Tibial artery (tissue), 4 donors: Measurements from ENCODE around the gene MYL3.
"Not testable (repeated sequence)": the region's sequence is repeated elsewhere in the genome, so short reads cannot be mapped to it uniquely, and the experiment has no call there.

Experiments used
- DNase-seq, 2 donors: peaks; one replicate each; pipeline ENCODE4 v3.0.0-alpha.2; 2019
- H3K27ac ChIP-seq, 2 donors: fragments of 200-600 bp; sonication (generic) in 1 of 2; 1 replicate in 1 of 2; 2 replicates in 1 of 2; pipeline ENCODE4 v1.5.1; 2018 to 2019; ENCODE audit warnings: mild to moderate bottlenecking in 1 of 2
- H3K27me3 ChIP-seq, 2 donors: fragments of 200-600 bp; sonication (generic) in 1 of 2; one replicate each; pipeline versions ENCODE4 v1.5.1 to v1.6.0; 2016 to 2019
- H3K36me3 ChIP-seq, 3 donors: fragments of 200-600 bp; sonication (generic) in 2 of 3; one replicate each; pipeline ENCODE4 v1.5.1; 2016 to 2019; ENCODE audit warnings: mild to moderate bottlenecking in 2 of 3
- H3K4me1 ChIP-seq, 4 donors: fragments of 200-600 bp; sonication (generic) in 2 of 4; 1 replicate in 3 of 4; 2 replicates in 1 of 4; pipeline ENCODE4 v1.5.1; 2016 to 2019
- H3K4me3 ChIP-seq, 2 donors: fragments of 200-600 bp; sonication (generic) in 1 of 2; 1 replicate in 1 of 2; 2 replicates in 1 of 2; pipeline ENCODE4 v1.5.1; 2018 to 2019; ENCODE audit warnings: mild to moderate bottlenecking in 2 of 2
- H3K9me3 ChIP-seq, 3 donors: fragments of 200-600 bp; sonication (generic) in 1 of 3; one replicate each; pipeline ENCODE4 v1.5.1; 2016 to 2019
- intact Hi-C: fragments of 100-400 bp; cut with DNase I; formaldehyde crosslinking; loops from one replicate; pipeline ENCODE4 v1.15.0; 2023; ENCODE audit warnings: low total_unique reads
- TF ChIP-seq, protein P1 (sequence below), 2 experiments: fragments of 200-600 bp in 1 of 2; fragments of 450-650 bp in 1 of 2; IDR thresholded peaks; one replicate each; pipeline ENCODE4 v1.5.1; 2017 to 2019; ENCODE audit warnings: antibody characterized with exemption in 2 of 2, mild to moderate bottlenecking in 1 of 2, moderate library complexity in 1 of 2

The MYL3 gene

DNA sequence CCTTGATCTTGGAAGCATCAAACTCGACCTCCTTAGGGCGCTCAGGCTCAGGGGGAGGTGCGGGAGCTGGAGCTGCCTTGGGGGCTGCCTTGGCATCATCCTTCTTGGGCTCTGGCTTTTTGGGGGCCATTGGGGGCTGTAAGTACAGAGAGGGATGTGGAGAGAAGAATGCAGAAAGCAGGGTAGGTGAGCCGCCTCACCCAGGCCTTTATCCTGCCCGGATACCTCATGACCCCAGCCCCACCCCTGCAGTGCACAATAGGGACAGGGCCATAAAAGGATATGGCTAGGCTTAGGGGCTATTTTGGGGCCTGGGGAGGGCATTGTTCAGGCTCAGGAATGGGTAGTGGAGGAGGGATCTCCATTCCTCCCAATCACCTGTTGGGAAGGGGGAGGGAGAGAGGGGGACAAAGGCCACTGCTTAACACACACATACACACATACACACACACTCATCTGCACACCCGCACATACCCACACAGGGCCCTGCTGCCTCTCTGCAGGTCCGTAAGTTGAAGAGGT, at the start of gene MYL3:
Gene MYL3, minus strand, starts transcription at position 184 of the 522 bp plus-strand sequence. Its CDS starts 54 bp downstream, at position 130.
- Histone ChIP-seq H3K4me1 (peaks cover 4 to 32% (median 30%) of the 10 kb centered on the region in 4 donors), H3K36me3 (no peaks in the 10 kb centered on the region), H3K4me3 (no peak within 1 kb of the TSS), H3K27ac (no peak within 1 kb of the TSS), H3K27me3 (no peaks in the 10 kb centered on the region), H3K9me3 (no peaks in the 10 kb centered on the region)
- TF ChIP-seq, protein P1, sequence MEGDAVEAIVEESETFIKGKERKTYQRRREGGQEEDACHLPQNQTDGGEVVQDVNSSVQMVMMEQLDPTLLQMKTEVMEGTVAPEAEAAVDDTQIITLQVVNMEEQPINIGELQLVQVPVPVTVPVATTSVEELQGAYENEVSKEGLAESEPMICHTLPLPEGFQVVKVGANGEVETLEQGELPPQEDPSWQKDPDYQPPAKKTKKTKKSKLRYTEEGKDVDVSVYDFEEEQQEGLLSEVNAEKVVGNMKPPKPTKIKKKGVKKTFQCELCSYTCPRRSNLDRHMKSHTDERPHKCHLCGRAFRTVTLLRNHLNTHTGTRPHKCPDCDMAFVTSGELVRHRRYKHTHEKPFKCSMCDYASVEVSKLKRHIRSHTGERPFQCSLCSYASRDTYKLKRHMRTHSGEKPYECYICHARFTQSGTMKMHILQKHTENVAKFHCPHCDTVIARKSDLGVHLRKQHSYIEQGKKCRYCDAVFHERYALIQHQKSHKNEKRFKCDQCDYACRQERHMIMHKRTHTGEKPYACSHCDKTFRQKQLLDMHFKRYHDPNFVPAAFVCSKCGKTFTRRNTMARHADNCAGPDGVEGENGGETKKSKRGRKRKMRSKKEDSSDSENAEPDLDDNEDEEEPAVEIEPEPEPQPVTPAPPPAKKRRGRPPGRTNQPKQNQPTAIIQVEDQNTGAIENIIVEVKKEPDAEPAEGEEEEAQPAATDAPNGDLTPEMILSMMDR (IDR thresholded peaks at IDR 0.05) = no peak
- intact Hi-C loops = no loop called here
- DNase-seq = peak in 1 of 2 donors; percentile 53

DNA sequence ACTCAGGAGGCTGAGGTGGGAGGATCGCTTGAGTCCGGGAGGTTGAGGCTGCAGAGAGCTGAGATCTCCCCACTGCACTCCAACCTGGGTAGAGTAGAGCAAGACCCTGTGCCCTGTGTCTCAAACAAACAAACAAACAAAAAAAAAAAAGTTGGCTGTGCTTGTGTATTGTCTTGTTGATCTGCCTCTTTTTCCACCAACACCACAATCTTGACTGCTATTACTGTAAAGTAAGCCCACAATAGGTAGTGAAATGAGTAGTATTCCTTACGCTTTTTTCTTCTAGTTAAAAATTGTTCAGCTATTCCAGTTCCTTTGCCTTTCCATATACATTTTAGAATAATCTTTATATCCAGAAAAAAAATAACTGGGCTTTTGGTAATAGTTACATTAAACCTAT, 49.7 kb upstream of the MYL3 start:
- intact Hi-C loops = no loop called here
- TF ChIP-seq, protein P1 (IDR thresholded peaks at IDR 0.05) = no peak
- Histone ChIP-seq H3K36me3 (peaks cover 9 to 14% (median 9%) of the 10 kb centered on the region in 3 donors), H3K4me3 (no peak overlapping the region), H3K9me3 (no peaks in the 10 kb centered on the region), H3K27me3 (no peaks in the 10 kb centered on the region), H3K4me1 (peaks cover 6 to 26% (median 19%) of the 10 kb centered on the region in 4 donors), H3K27ac (no peak overlapping the region)
- DNase-seq = peak in 1 of 2 donors; percentile 10

DNA sequence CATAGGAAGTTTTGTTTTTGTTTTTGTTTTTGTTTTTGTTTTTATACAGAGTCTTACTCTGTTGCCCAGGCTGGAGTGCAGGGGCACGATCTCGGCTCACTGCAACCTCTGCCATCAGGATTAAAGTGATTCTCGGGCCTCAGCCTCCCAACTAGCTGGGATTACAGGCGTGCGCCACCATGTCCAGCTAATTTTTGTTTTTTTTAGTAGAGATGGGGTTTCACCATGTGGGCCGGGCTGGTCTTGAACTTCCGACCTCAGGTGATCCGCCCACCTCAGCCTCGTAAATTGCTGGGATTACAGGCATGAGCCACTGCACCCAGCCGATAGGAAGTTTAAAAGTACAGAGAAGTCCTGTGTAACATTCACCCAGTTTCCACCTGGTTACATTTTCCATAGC, 47.7 kb upstream of the MYL3 start:
- intact Hi-C loops, H3K36me3 ChIP-seq, H3K27me3 ChIP-seq, H3K9me3 ChIP-seq, H3K27ac ChIP-seq, H3K4me3 ChIP-seq: not testable (repeated sequence)
- peak; percentile 7 to 24 for DNase-seq
- peaks cover 6 to 37% (median 23%) of the 10 kb centered on the region in 4 donors for H3K4me1 ChIP-seq

DNA sequence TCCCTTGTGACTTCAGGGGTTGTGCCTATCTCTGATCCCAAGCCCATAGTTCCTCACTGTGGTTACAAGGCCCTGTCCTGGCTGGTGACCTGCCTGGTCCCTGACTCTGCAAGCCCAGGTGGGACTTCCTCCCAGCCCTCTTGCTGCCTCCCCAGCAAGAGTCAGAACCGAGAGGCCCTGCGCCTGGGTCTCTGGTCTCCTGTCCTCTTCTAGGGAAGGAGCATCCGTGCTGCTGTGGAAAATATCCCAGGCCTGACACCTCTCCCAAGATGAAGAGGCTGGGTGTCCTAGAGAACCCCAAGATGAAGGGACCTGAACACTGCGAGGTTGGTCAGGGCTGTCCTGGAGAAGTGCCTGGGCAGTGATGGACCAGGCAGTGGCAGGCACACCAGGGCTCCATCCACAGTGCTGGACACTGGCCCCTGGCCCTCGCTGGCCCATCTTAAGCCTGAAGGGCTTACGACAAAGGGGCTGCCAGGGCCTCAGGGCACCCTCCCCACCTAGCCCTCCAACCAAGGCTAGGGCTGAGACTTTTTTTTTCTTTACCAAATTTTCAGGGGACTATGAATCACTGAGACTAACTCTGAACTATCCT, 47.0 kb upstream of the MYL3 start:
- Histone ChIP-seq H3K4me3 (no peak overlapping the region), H3K27me3 (no peaks in the 10 kb centered on the region), H3K36me3 (no peaks in the 10 kb centered on the region), H3K4me1 (peaks cover 6 to 37% (median 23%) of the 10 kb centered on the region in 4 donors), H3K27ac (no peak overlapping the region), H3K9me3 (no peaks in the 10 kb centered on the region)
- intact Hi-C loops = no loop called here
- TF ChIP-seq, protein P1 (IDR thresholded peaks at IDR 0.05) = no peak
- DNase-seq = peak; percentile 19 to 61

DNA sequence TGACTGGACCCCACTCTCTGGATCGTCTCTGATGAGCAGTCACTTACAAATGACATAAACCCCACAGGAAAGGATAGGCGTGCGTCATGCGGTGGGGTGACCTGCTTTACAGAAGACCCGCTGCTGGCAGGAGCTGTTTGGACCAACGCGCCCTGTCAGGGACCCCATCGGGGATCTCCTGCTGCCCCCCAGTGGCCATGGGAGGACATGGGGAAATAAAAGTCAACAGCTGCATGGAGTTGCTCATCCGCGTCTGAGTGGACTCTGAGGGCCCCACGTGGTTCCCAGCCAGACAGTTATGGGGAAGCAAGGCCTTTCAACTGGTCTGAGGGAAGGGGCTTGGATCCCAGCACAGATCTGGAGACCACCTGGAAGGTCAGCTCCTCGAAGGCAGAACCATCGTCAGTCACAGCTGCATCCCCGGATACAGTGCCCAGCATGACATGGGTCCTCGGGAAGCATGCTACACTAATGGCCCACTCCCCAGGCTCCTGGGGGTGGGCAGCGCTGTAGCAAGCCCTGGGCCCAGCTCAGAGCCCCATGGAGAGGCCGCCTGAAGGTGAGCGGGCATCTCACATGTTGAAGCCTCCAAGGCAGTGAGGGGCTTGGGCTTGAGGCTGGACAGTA, 46.4 kb upstream of the MYL3 start:
- peak overlapping the region in 1 of 2 donors; percentile 13 for H3K4me3 ChIP-seq
- H3K36me3 ChIP-seq = no peaks in the 10 kb centered on the region
- H3K27me3 ChIP-seq = no peaks in the 10 kb centered on the region
- peaks cover 6 to 37% (median 23%) of the 10 kb centered on the region in 4 donors for H3K4me1 ChIP-seq
- peak overlapping the region; percentile 63 to 72 for H3K27ac ChIP-seq
- DNase-seq = peak; percentile 85 to 93
- TF ChIP-seq, protein P1 (IDR thresholded peaks at IDR 0.05) = peak; percentile 84 to 95
- H3K9me3 ChIP-seq = no peaks in the 10 kb centered on the region
- intact Hi-C loops = loop anchor here (2.0 to 5.0 kb wide), 2 partner anchors 42 to 205 kb away; no protein-coding TSS in a partner anchor

DNA sequence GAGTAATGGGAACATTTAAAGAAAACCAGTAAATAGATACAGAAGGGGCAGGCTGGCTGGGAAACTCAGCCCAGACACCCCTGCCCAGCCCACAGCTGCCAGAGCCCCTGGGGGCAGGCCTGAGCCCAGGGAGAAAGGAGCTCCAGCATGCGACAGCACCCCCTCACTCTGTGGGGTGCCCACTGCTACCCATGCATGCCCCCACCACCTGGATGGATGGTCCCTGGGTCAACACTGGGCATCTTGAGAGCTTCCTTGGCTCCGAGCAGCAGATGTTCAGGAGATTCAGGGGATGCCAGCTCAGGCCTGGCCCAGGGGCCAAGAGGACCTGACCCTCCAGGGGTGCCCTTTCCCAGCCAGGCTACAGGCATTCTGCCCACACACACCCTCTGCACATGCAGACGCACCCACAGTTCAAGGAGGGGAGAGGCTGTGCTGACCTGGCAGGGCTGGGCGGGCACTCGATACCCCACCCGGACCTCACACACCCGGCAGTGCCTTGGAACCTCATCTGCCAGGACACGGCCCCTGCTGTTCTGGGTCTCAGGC, 45.8 kb upstream of the MYL3 start:
- H3K4me1 ChIP-seq = peaks cover 6 to 37% (median 23%) of the 10 kb centered on the region in 4 donors
- peak in 1 of 2 donors; percentile 70 for DNase-seq
- H3K36me3 ChIP-seq = no peaks in the 10 kb centered on the region
- TF ChIP-seq, protein P1 (IDR thresholded peaks at IDR 0.05) = no peak
- H3K27me3 ChIP-seq = no peaks in the 10 kb centered on the region
- peak overlapping the region; percentile 63 to 72 for H3K27ac ChIP-seq
- intact Hi-C loops = loop anchor here (2.0 to 5.0 kb wide), 2 partner anchors 42 to 204 kb away; no protein-coding TSS in a partner anchor
- no peaks in the 10 kb centered on the region for H3K9me3 ChIP-seq
- H3K4me3 ChIP-seq = peak overlapping the region in 1 of 2 donors; percentile 13
